Measurements from ENCODE around the gene CLEC16A.

Gene CLEC16A

DNA sequence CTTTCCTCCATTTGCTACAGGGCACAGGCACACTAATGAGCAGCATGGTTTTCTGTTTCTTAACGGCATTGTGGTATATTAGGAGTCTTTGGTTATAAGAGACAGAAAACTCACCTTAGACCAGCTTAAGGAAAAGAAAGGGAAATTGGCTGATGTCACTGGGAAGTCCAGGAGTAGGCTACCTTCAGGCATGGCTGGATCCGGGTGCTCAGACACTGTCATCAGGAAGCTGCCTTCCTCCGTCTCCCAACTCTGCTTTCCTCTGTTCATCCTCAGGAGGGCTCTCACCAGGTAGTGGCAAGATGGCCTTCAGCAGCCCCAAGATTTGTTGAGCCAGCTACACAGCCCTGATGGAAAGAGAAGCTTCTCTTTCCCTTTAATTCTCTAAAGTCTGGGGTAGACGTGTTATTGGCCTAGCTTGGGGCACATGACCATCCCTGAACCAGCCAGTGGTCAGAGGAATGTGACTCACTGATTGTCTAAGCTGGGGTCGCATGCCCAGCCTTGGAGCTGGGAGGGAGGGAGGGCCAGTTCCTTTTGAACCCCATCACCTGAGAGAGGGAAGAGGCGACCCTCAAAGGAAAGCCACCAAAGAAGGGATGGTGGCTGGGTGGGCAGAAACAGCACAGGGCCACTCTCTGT lies 117.4 kb downstream of the CLEC16A start:
- peak in 1 of 2 donors; percentile 43 for DNase-seq
- intact Hi-C loops (cut with DNase I; ENCODE audit: low total_unique reads) = no loop called here
- H3K27ac ChIP-seq = no peak overlapping the region
- H3K9me3 ChIP-seq = no peaks in the 10 kb centered on the region
- TF ChIP-seq, protein P1, sequence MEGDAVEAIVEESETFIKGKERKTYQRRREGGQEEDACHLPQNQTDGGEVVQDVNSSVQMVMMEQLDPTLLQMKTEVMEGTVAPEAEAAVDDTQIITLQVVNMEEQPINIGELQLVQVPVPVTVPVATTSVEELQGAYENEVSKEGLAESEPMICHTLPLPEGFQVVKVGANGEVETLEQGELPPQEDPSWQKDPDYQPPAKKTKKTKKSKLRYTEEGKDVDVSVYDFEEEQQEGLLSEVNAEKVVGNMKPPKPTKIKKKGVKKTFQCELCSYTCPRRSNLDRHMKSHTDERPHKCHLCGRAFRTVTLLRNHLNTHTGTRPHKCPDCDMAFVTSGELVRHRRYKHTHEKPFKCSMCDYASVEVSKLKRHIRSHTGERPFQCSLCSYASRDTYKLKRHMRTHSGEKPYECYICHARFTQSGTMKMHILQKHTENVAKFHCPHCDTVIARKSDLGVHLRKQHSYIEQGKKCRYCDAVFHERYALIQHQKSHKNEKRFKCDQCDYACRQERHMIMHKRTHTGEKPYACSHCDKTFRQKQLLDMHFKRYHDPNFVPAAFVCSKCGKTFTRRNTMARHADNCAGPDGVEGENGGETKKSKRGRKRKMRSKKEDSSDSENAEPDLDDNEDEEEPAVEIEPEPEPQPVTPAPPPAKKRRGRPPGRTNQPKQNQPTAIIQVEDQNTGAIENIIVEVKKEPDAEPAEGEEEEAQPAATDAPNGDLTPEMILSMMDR (IDR thresholded peaks at IDR 0.05) = no peak
- H3K4me3 ChIP-seq = no peak overlapping the region
- H3K4me1 ChIP-seq = peaks cover 0 to 13% (median 11%) of the 10 kb centered on the region in 4 donors
- peaks cover 14 to 60% (median 51%) of the 10 kb centered on the region in 3 donors for H3K36me3 ChIP-seq
- H3K27me3 ChIP-seq = no peaks in the 10 kb centered on the region

DNA sequence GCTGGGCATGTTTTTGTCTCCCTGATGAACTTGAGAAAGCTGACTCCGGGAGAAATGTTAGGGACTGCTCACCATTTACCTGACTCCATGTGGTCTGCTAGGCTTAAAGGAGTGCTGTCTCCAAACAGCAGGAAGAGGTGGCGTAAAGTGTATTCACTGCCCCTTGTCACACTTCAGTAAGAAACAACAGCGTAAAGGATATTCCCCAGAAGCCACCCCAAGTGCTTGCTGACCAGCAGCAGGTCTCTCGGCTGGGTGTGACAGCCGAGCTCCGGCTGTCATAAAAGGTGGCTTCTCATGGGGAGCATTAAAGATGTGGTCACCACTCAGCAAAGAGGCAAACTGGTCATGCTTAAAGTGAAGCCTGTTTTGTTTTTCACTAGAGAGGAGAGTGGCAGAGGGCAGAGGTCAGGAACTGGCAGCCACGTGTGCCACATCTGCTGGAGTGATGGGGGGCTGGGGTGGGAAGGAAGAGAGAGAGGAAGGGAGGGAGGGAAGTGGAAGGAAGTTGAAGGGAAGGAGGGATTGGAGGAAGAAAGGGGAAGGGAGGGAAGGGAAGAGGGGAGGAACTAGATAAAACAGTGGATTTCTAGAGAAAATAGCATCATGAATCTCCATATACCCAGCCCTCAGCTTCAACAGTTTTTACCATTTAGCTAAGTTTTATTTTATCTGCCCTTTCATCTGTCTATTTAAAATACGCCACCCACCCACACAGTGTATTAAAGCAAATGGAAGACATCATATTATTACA lies 119.3 kb downstream of the CLEC16A start:
- Histone ChIP-seq H3K9me3 (no peaks in the 10 kb centered on the region), H3K27me3 (no peaks in the 10 kb centered on the region), H3K4me3 (no peak overlapping the region), H3K36me3 (peaks cover 14 to 60% (median 47%) of the 10 kb centered on the region in 3 donors), H3K27ac (no peak overlapping the region), H3K4me1 (no peaks in the 10 kb centered on the region)
- TF ChIP-seq, protein P1 (IDR thresholded peaks at IDR 0.05) = no peak
- intact Hi-C loops (cut with DNase I; ENCODE audit: low total_unique reads) = no loop called here
- DNase-seq = peak in 1 of 2 donors; percentile 25

DNA sequence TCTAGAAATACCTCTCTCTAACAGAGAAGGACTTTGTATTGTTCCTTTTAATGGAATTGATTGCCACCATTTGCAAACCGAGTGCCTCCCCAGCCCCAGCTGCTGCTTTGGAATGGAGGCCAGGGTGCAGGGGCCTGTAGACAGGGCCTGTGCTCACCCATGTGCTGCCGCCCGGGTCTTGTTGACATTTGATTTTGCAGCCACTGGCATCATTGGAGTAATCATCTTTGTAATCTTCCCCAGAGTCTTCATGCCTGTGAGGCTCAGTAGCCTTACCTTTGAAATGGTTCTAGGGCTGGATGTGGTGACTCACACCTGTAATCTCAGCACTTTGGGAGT lies 119.8 kb downstream of the CLEC16A start:
- Histone ChIP-seq H3K4me1 (no peaks in the 10 kb centered on the region), H3K9me3 (no peaks in the 10 kb centered on the region), H3K36me3 (peaks cover 14 to 60% (median 51%) of the 10 kb centered on the region in 3 donors), H3K27ac (no peak overlapping the region), H3K4me3 (no peak overlapping the region), H3K27me3 (no peaks in the 10 kb centered on the region)
- DNase-seq = peak in 1 of 2 donors; percentile 24
- intact Hi-C loops (cut with DNase I; ENCODE audit: low total_unique reads) = no loop called here
- TF ChIP-seq, protein P1 (IDR thresholded peaks at IDR 0.05) = no peak

DNA sequence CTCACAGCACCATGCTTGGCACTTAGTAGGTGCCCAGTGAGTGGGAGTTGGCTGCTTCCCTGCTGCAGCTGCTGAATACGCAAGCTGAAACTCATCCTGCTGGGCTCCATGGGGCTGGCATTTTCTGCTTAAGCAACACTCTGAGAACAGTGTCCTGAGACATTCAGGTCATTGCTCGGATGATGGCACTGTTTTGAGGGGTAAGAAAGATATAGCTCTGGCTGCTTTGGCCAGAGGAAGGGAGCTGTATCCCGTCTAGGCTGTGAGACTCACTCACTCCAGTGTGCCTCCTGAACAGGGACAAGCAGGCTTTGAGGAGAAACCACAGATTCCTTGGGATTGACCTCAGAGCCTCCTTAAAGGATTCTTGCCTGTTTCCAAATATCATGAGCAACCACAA lies 120.5 kb downstream of the CLEC16A start:
- H3K27me3 ChIP-seq = no peaks in the 10 kb centered on the region
- TF ChIP-seq, protein P1 (IDR thresholded peaks at IDR 0.05) = no peak
- no peaks in the 10 kb centered on the region for H3K9me3 ChIP-seq
- H3K36me3 ChIP-seq = peaks cover 18 to 54% (median 51%) of the 10 kb centered on the region in 3 donors
- DNase-seq = no peak
- H3K4me1 ChIP-seq = no peaks in the 10 kb centered on the region
- intact Hi-C loops (cut with DNase I; ENCODE audit: low total_unique reads) = no loop called here
- no peak overlapping the region for H3K4me3 ChIP-seq
- H3K27ac ChIP-seq = no peak overlapping the region

DNA sequence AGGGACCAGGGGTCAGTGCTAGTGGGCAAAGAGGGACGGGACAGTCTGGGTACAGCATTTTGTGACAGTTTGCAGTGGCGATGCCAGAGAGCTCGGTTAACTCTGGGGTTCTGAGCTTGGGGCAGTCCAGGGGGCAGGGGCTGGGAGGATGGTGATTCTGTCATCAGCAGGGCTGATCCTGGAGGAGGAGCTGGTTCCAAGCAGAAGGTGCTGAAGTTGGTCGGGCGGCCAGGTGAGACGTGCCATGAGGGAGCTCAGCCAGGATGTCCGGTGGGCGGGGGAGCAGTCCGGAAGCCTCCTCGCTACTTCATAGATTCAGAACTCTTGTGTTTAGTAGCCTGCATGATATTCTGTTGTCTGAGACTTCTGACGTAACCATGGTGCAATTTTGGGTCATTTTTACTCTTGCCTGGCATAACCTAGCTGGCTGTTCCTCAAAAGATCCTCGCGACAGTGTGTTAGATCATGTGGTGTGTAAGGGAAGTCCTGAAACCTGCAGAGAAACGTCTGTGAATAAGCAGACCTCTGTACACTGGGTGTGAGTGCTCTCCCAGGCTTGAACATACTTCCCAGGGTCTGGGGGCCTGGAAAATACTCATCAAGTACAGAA lies 122.0 kb downstream of the CLEC16A start:
- DNase-seq = peak in 1 of 2 donors; percentile 57
- TF ChIP-seq, protein P1 (IDR thresholded peaks at IDR 0.05) = no peak
- Histone ChIP-seq H3K27me3 (no peaks in the 10 kb centered on the region), H3K27ac (no peak overlapping the region), H3K4me1 (no peaks in the 10 kb centered on the region), H3K36me3 (peaks cover 12 to 51% (median 39%) of the 10 kb centered on the region in 3 donors), H3K9me3 (no peaks in the 10 kb centered on the region), H3K4me3 (no peak overlapping the region)
- intact Hi-C loops (cut with DNase I; ENCODE audit: low total_unique reads) = no loop called here

Data from tibial artery (tissue), 4 donors.